HepG2 (cell line): Measurements from ENCODE around the gene CRTAC1. TPM values are rescaled to one million over a fixed set of nuclear protein-coding genes. Genes with fewer than 3 reads are reported as not detected.

Experiments
- ATAC-seq: fragments of 200-7000 bp; cut with Tn5 transposase; 3 replicates; pipeline ENCODE4 v1.9.1; 2020; ENCODE audit warnings: mild to moderate bottlenecking, moderate library complexity
- BruUV-seq: library from RNA; stranded (reverse); fragments of 400-500 nt; replicated peaks from 2 replicates; lab custom pipeline; 2021; lab: Mats Ljungman, UMichigan
- CTCF ChIA-PET: fragments of 300-600 bp; formaldehyde crosslinking; extraction: SDS; loops from one replicate; lab custom pipeline; 2021; ENCODE audit warnings: low total read pairs, inconsistent platforms, low intra/inter-chr PET ratio; lab: Yijun Ruan, JAX
- POLR2A ChIA-PET: fragments of 350-600 bp; sonication (Branson Sonifier 250); formaldehyde crosslinking; loops from one replicate; lab custom pipeline; 2020; ENCODE audit warnings: antibody characterized with exemption, inconsistent platforms; lab: Yijun Ruan, JAX
- DNase-seq: peaks from one replicate; pipeline ENCODE4 v3.0.0-alpha.2; 2015; ENCODE audit warnings: low spot score
- FAIRE-seq: peaks from 3 replicates; lab custom pipeline; 2011; peaks lifted over from hg19 to GRCh38; lab: Jason Lieb, UNC
- H2AFZ ChIP-seq: one replicate; pipeline ENCODE4 v1.6.1; 2011; ENCODE audit warnings: low read length, inconsistent platforms
- H3K27ac ChIP-seq: fragments of 300-600 bp; 3 replicates; pipeline ENCODE4 v1.8.0; 2011; ENCODE audit warnings: mixed run types, mild to moderate bottlenecking, mixed read lengths, low read length, inconsistent platforms; ENCODE audit not compliant: insufficient read depth; ENCODE audit errors: extremely low read length
- H3K27me3 ChIP-seq, 2 experiments: fragments of 200-600 bp in 1 of 2; 2 replicates in 1 of 2; 3 replicates in 1 of 2; pipeline versions ENCODE4 v1.6.0 to v1.8.0; 2011; ENCODE audit warnings: low read length in 2 of 2, mild to moderate bottlenecking in 2 of 2, moderate library complexity in 2 of 2, inconsistent platforms in 1 of 2; ENCODE audit not compliant: insufficient read depth in 2 of 2, control insufficient read depth in 1 of 2
- H3K36me3 ChIP-seq, 2 experiments: fragments of 200-600 bp in 1 of 2; replicated peaks in 1 of 2; 2 replicates in 1 of 2; 3 replicates in 1 of 2; pipeline versions ENCODE4 v1.5.1 to v1.8.0; 2011; ENCODE audit warnings: low read length in 2 of 2, inconsistent platforms in 1 of 2; ENCODE audit not compliant: insufficient read depth in 2 of 2, control insufficient read depth in 1 of 2
- H3K4me1 ChIP-seq: 2 replicates; pipeline ENCODE4 v1.5.1; 2012; ENCODE audit warnings: low read length, inconsistent platforms; ENCODE audit not compliant: insufficient read depth
- H3K4me2 ChIP-seq: 2 replicates; pipeline ENCODE4 v1.6.0; 2011; ENCODE audit warnings: low read depth, low read length, inconsistent platforms
- H3K4me3 ChIP-seq, 3 experiments: fragments of 200-600 bp in 1 of 3; sonication (generic), shearing (Covaris generic) in 1 of 3; replicated peaks in 1 of 3; 2 replicates each; pipeline ENCODE4 v1.5.1; 2011 to 2016; ENCODE audit warnings: low read length in 3 of 3, inconsistent platforms in 2 of 3, low read depth in 2 of 3, mild to moderate bottlenecking in 2 of 3, control low read depth in 1 of 3, mixed read lengths in 1 of 3; ENCODE audit not compliant: insufficient read depth in 1 of 3
- H3K79me2 ChIP-seq: one replicate; pipeline ENCODE4 v1.6.1; 2011; ENCODE audit warnings: low read length, inconsistent platforms; ENCODE audit not compliant: insufficient read depth
- H3K9ac ChIP-seq: 2 replicates; pipeline ENCODE4 v1.6.0; 2011; ENCODE audit warnings: mild to moderate bottlenecking, low read depth, low read length, inconsistent platforms; ENCODE audit not compliant: insufficient read depth
- H3K9me3 ChIP-seq: 2 replicates; pipeline ENCODE4 v1.5.1; 2012; ENCODE audit warnings: mild to moderate bottlenecking, low read length
- H4K20me1 ChIP-seq: 2 replicates; pipeline ENCODE4 v1.6.0; 2011; ENCODE audit warnings: inconsistent platforms, mild to moderate bottlenecking, low read length, moderate library complexity; ENCODE audit not compliant: insufficient read depth
- MAFF ChIP-seq: IDR thresholded peaks from 2 replicates; pipeline ENCODE4 v1.6.1; 2011; ENCODE audit warnings: low read depth, low read length, improper control_type of control experiment
- MAFK ChIP-seq, 2 experiments: IDR thresholded peaks in 1 of 2; conservative IDR thresholded peaks in 1 of 2; 2 replicates each; pipeline ENCODE4 v1.6.1; 2011; ENCODE audit warnings: improper control_type of control experiment in 2 of 2, low read length in 2 of 2
- NCOA2 ChIP-seq: sonication (generic); formaldehyde crosslinking; IDR thresholded peaks from 2 replicates; pipeline ENCODE4 v1.8.0; 2022; ENCODE audit warnings: inconsistent platforms
- PRDM10 ChIP-seq: sonication (generic); formaldehyde crosslinking; IDR thresholded peaks from 2 replicates; pipeline ENCODE4 v1.4.0; 2020; ENCODE audit warnings: low read depth, missing genetic modification reagents
- SMARCE1 ChIP-seq: fragments of 450-650 bp; IDR thresholded peaks from 2 replicates; pipeline ENCODE4 v1.6.1; 2017; ENCODE audit warnings: borderline replicate concordance
- ZNF333 ChIP-seq: sonication (generic); formaldehyde crosslinking; IDR thresholded peaks from 2 replicates; pipeline ENCODE4 v1.4.0; 2020; ENCODE audit warnings: mild to moderate bottlenecking, missing genetic modification reagents, borderline replicate concordance
- WGBS: methylation state at CpG from one replicate; pipeline ENCODE4 v1.1.6; 2017; ENCODE audit warnings: low lambda C conversion rate; 5-methylcytosine and 5-hydroxymethylcytosine counted together
- in situ Hi-C: cut with HindIII; loops from 2 replicates; pipeline ENCODE4 v1.10.0; 2017; ENCODE audit warnings: low pct_unique_long_range_greater_than_20kb; ENCODE audit not compliant: extremely low pct_ligation_motif_present
- intact Hi-C: fragments of 100-400 bp; cut with micrococcal nuclease; formaldehyde crosslinking; loops from one replicate; pipeline ENCODE4 v1.10.0; 2022; ENCODE audit not compliant: unreplicated experiment
- polyA plus RNA-seq, 8 experiments: library from polyadenylated mRNA; depleted of rRNA in 3 of 8; stranded (reverse) in 7 of 8; unstranded in 1 of 8; fragments of >200 nt; fragmentation: Illumina TruSeq in 4 of 8; extraction: Trizol in 4 of 8; gene quantifications; 2 replicates each; pipeline versions ENCODE4 v1.2.1 to v1.2.3, GENCODE V29; 2011 to 2016; ENCODE audit warnings: low read depth in 4 of 8, missing spikeins in 1 of 8, mixed read lengths in 1 of 8; ENCODE audit not compliant: insufficient read depth in 1 of 8
- total RNA-seq, 5 experiments: library from RNA; depleted of rRNA; stranded (reverse); fragments of >200 nt; fragmentation: Illumina TruSeq; extraction: Trizol; gene quantifications; 2 replicates each; pipeline ENCODE4 v1.2.3, GENCODE V29; 2016; ENCODE audit warnings: low read depth in 1 of 5
- TF ChIP-seq, protein P1 (sequence below): sonication (generic); formaldehyde crosslinking; IDR thresholded peaks from 2 replicates; pipeline ENCODE4 v1.5.0; 2020; ENCODE audit warnings: missing genetic modification reagents

The CRTAC1 gene
- total and polyA plus RNA-seq, 2 of the 13 experiments (the other 11 are each of a cell fraction or from before 2014, with no cell fraction given) = not detected

- TF ChIP-seq, protein P1, sequence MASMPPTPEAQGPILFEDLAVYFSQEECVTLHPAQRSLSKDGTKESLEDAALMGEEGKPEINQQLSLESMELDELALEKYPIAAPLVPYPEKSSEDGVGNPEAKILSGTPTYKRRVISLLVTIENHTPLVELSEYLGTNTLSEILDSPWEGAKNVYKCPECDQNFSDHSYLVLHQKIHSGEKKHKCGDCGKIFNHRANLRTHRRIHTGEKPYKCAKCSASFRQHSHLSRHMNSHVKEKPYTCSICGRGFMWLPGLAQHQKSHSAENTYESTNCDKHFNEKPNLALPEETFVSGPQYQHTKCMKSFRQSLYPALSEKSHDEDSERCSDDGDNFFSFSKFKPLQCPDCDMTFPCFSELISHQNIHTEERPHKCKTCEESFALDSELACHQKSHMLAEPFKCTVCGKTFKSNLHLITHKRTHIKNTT (CRISPR knock-in tag) = no peak
- TF ChIP-seq SMARCE1 (no peak), NCOA2 (CRISPR knock-in tag) (no peak), ZNF333 (CRISPR knock-in tag) (no peak)
Observed at GRCh38 chr10:97821308-97822038, 208.9 kb downstream of the CRTAC1 start (continued).

DNA sequence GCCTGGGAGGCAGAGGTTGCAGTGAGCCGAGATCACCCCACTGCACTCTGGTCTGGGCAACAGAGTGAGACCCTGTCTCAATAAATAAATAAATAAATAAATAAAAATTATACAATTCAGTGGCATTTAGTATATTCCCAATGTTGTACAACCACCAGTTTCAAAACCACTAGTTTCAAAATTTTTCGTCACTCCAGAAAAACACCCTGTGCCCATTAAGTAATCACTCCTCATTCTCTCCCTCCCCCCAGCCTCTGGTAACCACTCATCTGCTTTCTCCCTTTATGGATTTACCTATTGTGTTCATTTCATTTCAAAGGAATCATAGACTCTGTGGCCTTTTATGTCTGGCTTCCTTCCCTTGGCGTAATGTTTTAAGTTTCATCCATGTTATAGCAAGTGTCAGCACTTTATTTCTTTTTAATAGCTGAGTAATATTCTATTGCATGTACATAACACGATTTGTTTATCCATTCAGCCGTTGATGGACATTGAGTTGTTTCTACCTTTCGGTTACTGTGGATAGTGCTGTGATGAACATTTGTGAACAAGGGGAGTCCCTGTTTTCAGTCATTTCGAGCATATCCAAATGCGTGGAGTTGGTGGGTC lies 210.2 kb downstream of the CRTAC1 start:
- no peak overlapping the region for H3K9ac ChIP-seq
- H4K20me1 ChIP-seq = no peaks in the 10 kb centered on the region
- H3K27ac ChIP-seq = no peak overlapping the region
- H3K36me3 ChIP-seq = no peaks in the 10 kb centered on the region
- no peaks in the 10 kb centered on the region for H3K4me1 ChIP-seq
- H3K79me2 ChIP-seq = no peaks in the 10 kb centered on the region
- in situ Hi-C loops = no loop called here
- ChIA-PET POLR2A (no interaction called here), CTCF (no interaction called here)
- no peak overlapping the region for H3K4me2 ChIP-seq
- H2AFZ ChIP-seq = no peak overlapping the region
- peak; percentile 39 to 59; a peak in 3 of 4 replicates for TF ChIP-seq MAFK (conservative IDR thresholded peaks at IDR 0.05 in 1 of 2, IDR thresholded peaks at IDR 0.05 in 1 of 2; ENCODE audit: low read length in 2 of 2)
- peak; percentile 50; the same call in 1 of the 2 replicates for TF ChIP-seq MAFF
- no peak for TF ChIP-seq PRDM10
- peaks cover 6 to 47% of the 10 kb centered on the region in 2 experiments; a peak in 4 of 5 replicates for H3K27me3 ChIP-seq
- no peak overlapping the region for H3K4me3 ChIP-seq
- no peak for ATAC-seq
- 15% methylated on average over 8 of the region's 8 CpGs for WGBS
- intact Hi-C loops = no loop called here
- FAIRE-seq = no peak
- no peaks in the 10 kb centered on the region for H3K9me3 ChIP-seq
- BruUV-seq = no TSS peak
- no peak for DNase-seq
